ENCODE results near the gene DEGS2.
"Not testable (repeated sequence)": the region's sequence is repeated elsewhere in the genome, so short reads cannot be mapped to it uniquely, and the experiment has no call there.

The DEGS2 gene

DNA sequence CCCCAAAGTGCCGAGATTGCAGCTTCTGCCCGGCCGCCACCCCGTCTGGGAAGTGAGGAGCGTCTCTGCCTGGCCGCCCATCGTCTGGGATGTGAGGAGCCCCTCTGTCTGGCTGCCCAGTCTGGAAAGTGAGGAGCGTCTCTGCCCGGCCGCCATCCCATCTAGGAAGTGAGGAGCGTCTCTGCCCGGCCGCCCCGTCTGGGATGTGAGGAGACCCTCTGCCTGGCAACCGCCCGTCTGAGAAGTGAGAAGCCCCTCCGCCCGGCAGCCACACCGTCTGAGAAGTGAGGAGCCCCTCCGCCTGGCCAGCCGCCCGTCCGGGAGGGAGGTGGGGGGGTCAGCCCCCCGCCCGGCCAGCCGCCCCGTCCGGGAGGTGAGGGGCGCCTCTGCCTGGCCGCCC, 21.2 kb upstream of the DEGS2 start:
- in situ Hi-C loops (cut with MboI; ENCODE audit: low sequenced_read_pairs): not testable (repeated sequence)

DNA sequence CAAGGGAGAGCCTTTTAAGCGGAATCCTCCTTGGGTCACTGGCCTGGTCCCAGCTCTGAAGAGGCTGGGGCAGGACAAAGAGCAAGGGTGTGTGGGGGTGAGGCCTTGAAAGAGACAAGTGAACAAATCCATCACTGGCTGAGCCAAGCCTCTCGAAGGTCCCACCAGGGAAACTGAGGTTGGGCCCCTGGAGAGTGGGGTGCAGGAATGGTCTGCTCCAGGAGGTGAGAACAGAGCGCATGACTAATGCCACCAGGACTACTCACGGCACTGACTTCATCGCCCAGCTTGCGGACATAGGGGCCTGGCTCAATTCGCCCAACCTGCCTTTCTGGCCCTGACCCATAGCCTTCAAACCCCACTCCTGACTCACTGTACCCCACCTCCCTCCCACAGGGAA, 19.2 kb upstream of the DEGS2 start:
- in situ Hi-C loops (cut with MboI; ENCODE audit: low sequenced_read_pairs): no loop called here

DNA sequence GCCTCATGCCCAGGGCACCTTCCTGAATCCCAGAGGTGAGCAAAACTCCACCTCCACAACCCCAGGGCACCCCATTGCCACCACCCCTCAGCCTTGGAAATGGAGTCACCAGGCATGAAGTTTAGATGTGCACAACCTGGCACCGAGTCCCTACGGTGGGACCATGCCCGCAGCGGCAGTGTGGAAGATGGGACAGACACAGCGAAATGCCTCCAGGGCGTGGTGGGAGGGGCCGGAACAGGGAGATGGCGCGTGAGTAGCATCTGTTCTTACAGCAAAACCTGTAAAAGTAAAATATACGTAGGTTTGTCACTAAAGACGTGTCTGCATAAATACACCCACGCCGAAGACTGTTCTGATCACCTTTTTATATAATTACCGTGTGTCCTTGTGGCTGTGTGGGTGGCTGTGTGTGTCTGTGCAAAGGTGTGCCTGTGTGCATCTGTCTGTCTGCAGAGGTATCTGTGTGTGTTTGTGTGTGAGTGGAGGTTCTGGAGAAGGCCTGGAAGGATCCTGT, 17.4 kb upstream of the DEGS2 start:
- in situ Hi-C loops (cut with MboI; ENCODE audit: low sequenced_read_pairs): no loop called here

DNA sequence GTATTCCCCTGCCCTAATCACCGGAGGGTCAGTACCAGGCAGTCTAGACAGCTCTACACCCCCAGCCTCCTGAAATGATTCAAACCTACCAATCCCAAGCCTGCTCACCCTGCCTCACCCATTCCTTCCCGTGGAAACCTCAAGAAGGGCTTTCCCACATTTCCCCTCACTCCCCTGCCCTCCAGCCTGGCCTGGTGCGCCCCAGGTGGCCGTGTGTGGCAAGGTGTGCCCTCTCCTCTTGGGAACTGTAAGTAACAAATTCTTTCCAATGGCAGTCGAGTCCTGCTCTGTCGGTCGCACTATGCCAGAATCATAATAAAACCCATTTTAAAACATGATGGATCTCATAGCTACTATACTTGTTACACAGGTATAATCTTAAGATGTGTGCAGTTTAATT, 13.9 kb upstream of the DEGS2 start:
- in situ Hi-C loops (cut with MboI; ENCODE audit: low sequenced_read_pairs): no loop called here

DNA sequence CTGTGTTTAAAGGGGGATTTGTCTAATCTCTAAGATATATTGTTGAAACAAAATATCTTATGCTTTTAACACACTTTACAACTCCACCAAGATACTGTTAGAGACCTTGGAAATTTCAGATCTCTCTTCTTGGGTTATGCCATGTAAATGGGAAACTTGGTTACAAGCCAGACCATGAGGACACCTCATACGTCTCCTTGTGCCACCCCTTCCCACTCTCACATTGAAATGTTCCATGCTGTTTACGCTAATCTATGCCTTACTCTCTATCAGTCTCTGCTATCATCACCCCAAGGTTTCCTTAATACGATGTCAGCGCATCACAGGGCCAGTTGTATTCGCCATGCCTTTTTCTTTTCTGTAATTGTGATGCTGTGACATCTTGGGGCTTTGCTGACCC, 13.4 kb upstream of the DEGS2 start:
- in situ Hi-C loops (cut with MboI; ENCODE audit: low sequenced_read_pairs): no loop called here

DNA sequence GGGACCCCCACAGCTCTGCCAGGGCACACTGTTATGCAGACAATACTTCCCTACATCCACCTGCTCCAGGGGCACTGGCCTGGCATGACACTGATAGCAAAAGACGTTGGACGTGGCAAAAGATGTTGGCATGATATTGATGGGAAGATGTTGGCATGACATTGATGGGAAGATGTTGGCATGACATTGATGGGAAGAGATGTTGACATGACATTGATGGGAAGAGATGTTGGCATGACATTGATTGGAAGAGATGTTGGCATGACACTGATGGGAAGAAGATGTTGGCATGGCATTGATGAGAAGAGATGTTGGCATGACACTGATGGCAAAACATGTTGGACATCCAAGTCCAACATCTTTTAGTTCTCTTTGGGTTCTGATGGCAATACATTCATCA, 11.4 kb upstream of the DEGS2 start:
- in situ Hi-C loops (cut with MboI; ENCODE audit: low sequenced_read_pairs): no loop called here

DNA sequence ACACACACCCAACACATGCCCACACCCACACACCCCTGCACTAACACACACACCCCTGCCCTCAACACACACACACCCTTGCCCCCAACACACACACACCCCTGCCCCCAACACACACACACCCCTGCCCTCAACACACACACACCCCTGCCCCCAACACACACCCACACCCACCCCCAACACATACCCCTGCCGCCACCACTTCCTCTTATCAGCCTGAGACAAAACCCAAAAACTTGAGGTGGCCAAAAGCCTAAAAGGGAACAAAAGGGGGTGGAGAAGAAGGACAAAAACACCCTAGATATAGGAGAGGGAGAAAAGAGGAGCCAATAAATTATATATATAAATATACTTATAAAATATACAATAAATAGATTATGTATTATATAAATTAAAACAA, 9.1 kb upstream of the DEGS2 start:
- in situ Hi-C loops (cut with MboI; ENCODE audit: low sequenced_read_pairs): no loop called here

DNA sequence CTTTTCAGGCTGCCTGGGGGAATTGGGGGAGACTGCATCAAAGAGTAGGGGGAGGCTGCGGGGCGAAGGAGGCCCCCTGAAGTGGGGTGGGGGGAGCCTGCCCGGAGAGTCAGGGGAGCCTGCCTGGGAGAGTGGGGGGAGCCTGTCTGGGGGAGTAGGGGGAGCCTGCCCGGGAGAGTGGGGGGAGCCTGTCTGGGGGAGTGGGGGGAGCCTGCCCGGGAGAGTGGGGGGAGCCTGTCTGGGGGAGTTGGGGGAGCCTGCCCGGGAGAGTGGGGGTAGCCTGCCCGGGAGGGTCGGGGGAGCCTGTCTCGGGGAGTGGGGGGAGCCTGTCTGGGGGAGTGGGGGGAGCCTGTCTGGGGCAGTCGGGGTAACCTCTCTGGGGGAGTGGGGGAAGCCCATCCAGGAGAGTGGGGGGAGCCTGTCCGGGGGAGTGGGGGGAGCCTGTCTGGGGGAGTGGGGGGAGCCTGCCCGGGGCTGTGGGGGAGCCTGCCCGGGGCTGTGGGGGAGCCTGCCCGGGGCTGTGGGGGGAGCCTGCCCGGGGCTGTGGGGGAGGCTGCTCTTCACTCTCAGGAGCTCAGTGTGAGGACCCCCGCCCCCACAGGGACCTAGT, 6.5 kb upstream of the DEGS2 start:
- in situ Hi-C loops (cut with MboI; ENCODE audit: low sequenced_read_pairs): no loop called here

DNA sequence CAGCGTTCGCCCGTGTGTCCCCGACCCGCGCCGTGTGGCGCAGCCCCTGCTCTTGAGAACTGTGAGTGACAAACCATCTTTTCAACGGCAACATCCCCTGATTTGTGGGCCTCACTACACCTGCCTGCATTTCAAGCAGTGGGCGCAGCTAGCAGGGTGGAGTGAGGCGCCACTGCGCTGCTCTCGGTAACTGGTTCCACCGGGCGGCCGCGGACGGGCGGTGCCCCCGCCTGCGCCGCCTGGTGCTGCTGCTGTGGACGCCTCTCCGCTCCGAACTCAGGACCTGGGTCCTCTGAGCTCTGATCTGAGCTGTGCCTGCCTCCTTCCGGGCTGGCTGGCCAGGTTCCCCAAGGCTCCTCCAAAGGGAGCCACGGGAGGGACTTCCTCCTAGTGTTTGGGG, 5.9 kb upstream of the DEGS2 start:
- in situ Hi-C loops (cut with MboI; ENCODE audit: low sequenced_read_pairs): no loop called here

DNA sequence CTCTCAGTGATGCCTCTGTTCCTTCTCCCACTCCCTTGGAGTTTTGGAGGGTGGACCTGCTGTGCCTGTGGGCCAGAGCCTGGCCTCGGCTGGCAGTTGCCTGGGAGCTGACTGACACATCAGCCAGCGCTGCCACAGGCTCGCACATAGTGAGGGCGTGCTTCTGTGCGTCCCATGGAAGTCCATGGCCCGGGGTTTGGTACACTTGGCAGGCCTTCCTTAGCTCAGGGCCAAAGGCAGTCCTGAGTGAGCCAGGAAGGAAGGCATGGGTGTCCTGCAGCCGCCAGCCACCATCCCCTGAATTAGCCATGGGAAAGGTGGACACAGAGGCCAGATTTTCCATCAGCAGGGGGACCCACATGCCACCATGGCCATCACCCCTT, 1.1 kb upstream of the DEGS2 start:
- in situ Hi-C loops (cut with MboI; ENCODE audit: low sequenced_read_pairs): no loop called here

DNA sequence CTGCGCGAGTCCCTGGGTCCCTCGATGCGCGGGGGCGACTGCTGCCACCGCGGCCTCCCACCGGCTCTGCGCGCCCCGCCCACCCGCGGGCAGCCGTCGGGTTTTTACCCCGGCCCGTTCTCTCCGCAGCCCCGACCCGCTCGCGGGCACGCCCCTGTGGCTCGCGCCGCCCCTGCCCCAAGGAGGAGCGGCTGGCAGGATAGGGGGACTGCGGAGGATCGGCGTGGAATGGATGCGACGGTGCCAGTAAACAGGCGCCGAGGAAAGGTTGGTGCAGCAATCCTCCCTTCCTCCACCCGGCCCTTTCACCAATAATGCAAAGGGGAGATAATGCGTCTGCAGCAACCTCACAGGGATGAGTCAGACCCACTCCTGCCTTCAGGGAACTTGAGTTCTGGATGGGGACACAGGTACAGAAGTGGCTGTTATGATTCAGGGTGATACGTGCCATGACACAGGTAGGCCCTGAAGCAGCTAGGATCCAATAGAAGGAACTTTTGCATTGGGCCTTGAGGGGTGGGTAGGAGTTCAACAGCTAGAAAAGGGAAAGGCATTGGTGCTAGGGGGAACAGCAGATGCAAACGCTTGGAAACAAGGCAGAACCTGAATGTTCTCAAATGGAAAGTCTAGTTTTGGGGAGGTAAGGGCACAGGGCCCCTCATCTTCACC, 554 bp upstream of the DEGS2 start:
- in situ Hi-C loops (cut with MboI; ENCODE audit: low sequenced_read_pairs): no loop called here

DNA sequence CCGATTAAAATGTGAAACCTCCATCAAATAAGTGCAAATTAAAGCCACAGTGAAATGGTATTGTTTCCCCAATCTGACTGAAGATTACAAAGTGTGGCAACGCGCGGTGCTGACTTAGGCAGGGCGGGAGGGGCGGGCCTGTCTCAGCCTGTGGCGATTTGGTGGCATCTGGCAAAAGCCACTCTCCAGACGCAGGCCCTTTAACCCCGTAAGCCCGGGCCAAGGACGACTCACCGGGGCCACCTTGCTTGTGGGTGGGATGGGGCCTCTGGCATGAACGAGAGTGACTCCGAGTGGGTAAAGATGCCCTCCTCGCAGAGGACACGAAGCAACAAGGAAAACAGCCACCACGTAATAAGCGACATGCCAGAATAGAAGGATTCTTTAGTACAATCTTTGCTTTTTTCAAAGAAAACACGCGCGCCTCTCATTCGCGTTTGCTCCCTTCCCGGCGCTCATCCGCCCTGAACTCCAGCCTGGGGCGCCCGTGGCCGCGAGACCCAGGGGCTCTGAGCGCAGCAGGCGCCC, 815 bp downstream of the DEGS2 start:
- in situ Hi-C loops (cut with MboI; ENCODE audit: low sequenced_read_pairs): no loop called here

DNA sequence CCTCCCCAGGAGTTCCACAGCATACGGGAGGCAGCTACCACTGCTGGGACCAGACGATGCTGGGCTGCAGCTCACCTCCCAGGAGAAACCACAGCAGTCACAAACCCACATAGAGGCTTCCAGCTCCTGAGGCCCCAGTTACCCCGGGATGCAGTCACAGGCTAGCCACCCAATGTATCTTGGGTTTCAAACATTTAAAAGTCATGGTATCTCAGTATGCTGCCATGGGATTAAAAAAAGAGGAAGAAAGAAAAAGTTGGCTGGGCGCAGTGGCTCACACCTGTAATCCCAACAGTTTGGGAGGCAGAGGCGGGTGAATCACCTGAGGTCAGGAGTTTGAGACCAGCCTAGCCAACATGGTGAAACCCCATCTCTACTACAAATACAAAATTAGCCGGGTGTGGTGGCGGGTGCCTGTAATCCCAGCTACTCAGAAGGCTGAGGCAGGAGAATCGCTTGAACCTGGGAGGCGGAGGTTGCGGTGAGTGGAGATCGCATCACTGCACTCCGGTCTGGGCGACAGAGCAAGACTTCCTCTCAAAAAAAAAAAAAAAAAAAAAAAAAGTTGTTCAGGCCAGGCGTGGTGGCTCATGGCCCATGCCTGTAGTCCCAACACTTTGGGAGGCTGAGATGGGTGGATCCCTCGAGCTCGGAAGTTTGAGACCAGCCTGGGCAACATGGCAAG, 1.8 kb downstream of the DEGS2 start:
- in situ Hi-C loops (cut with MboI; ENCODE audit: low sequenced_read_pairs): not testable (repeated sequence)

DNA sequence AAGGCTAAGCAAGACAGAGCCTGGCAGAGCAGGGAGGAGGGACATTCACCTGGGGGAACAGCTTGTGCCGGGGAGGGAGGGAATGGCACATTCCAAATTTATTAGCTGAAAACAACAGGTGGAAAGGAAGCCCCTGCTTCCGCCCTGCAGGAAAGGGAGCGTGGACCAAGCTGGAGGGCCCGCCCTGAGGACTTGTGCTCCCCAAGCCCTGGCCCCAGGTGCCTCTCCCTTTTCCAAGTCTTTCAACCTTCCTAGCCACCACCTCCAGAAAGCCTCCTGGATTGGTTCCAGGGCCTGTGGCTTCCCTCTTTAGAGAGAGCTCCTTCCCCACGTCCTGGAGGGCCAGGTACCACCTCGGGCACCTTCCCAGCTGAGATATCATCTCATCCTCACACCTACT, 2.7 kb downstream of the DEGS2 start:
- in situ Hi-C loops (cut with MboI; ENCODE audit: low sequenced_read_pairs): no loop called here

DNA sequence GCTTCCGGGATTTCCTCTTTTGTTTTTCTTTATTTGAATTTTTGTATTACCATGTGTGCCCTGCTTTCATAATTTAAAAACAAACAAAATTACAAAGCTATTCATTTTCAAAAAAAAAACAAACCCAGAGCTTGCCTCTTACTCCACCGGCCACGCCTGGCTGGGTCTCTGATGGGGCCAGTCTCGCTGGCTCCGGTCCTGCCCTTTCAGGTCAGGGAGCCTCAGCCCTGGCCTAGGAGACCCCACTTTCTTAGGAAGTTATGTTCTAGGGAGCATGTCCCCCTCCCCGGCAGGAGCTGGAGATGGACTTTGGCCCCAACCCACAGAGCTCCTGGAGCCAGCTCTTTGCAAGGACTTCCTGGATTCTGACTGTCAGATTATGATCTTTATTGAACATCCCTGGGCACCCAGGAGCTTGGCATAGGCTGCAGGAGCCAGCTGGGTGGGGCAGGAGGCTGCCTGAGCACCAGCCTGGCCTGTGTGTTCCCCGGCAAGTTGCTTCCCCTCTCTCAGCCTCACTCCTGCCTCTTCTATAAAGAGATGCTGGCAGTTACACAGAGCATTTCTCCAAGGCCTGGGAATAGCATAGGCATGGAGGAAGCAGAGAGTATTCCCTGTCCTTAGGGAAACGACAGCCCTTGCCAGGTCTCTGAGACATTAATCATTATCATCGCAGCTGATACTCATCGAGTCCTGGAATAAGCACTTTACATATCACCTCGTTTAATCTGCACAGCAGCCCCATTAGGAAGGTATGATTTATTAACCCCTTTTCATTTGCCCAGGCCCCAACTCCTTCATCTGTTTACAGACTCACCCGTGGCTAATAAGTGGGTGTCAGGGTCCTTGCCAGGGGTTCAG, 3.5 kb downstream of the DEGS2 start:
- in situ Hi-C loops (cut with MboI; ENCODE audit: low sequenced_read_pairs): no loop called here

DNA sequence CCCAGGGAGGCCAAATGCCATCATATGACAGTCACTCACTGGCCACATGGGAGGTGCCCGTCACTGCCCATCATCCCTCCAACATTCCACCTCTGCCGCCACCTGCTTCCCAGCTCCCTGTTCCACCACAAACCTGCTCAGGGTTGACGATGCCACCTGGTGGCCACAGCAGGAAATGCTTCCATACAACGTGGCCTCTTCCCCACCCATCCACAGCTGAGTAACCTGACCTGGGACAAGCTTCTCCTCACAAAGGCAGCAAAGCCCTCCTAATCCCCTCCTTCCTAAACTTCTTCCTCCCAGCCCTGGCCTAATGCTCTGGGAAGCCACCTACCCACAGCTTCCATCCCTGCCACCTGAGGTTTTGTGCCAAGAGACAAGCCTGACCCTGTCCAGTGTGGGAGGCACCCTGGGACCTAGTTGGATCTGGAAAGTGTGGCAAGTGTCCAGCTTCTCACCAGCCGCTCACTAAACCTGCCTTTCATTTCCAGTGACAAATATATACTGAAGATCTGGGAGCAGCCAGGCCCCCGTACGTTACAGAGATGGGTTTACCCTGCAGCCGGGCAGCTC, 4.3 kb downstream of the DEGS2 start:
- in situ Hi-C loops (cut with MboI; ENCODE audit: low sequenced_read_pairs): no loop called here

DNA sequence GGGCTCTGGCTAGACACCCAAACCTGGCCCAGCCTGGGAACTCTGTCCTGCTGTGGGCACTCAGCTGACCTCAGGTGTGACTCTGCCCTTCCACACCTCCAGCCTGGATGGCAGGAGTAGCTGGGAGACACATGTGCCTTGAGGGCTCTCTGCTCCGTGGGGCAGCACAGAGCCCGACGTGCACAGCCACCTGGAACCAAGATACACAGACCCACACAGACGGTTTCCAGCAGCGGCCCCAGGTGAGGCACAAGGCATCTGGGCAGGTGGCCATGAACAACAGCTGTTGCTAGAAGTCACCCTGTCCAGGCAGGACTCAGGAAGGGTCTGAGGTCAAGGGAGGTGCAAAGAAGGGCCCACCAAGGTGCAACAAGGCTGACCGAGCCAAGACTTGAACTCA, 5.9 kb downstream of the DEGS2 start:
- in situ Hi-C loops (cut with MboI; ENCODE audit: low sequenced_read_pairs): no loop called here

DNA sequence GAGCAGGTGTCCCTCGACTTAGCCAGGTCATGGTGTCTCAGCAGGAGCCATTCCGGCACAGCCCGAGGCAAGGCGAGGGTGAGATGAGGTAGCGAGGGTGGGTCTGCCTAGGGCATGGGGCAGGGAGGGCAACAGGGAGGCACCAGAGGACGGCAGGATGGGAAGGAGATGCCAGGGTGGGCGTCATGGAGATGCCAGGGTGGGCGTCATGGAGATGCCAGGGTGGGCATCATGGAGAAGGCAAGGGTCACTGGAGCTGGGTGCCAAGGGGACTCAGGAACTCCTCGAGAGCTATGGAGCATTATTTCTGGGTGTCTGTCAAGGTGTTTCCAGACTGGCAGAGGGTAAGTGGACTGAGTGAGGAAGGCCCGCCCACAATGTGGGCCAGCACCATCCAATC, 7.4 kb downstream of the DEGS2 start:
- in situ Hi-C loops (cut with MboI; ENCODE audit: low sequenced_read_pairs): no loop called here

DNA sequence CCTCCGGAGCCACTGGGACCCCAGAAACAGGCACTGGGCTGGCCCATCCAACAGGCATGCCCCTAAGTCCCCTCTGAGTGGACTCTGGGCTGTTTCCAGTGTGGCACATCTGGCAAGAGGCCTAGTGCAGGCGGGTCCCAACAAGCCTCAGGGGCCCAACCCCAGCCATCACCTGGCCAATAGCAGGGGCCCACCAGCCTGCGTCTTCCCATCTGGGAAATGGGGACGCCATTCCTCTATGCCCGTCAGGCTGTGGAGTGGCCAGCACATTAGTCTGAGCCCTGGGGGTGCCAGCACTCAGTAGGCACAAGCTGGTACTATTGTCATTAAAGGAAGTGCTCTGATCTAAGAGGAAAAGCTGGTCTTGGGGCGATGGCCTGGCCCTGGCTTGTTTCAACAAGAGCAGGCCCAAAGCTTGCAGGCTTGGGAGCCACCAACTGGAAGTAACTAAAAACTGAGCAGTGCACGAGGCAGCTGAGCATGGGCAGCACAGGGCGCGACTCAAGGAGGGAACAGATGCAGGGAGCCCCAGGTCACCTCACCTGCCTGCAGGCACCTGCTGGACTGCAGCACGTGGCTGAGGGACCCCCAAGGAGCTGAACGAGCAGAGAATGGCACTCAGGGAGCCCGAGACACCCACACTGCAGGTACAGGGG, 8.4 kb downstream of the DEGS2 start:
- in situ Hi-C loops (cut with MboI; ENCODE audit: low sequenced_read_pairs): no loop called here

DNA sequence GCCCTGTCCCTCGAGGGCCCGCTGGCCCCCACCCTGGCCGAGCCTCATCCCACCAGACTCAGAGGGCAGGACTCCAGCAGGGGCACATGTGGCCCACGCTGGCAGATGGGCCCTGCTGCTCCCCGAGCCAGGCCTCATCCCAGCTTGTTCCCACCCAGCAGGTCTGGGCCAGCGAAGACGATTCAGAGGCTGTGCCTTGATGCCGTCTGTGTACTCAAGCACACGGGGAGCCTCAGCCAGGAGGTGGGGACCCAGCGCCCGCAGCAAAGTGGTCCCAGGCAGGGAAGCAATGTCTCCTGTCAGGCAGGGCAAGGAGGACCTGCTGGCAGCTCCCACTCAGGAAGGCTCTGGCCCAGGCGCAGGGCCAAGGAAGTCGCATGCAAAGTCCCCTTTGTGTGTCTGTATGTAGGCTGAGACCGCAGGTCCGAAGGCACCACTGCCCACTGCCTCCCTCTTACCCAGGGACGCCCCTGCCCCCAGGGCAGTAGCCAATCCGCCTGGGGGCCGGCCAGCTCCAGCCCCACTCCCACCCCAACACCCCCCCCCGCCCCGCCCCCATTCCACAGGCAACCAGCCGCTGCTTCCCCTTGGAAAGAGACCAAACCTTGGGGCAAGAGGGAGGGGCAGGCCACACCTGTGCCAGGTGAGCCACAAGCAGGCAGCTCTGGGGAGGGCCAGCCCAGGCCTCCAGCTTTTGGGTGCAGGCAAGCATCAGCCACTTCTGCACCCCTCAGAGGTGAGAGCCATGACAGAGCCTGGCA, 9.4 kb downstream of the DEGS2 start:
- in situ Hi-C loops (cut with MboI; ENCODE audit: low sequenced_read_pairs): no loop called here
